ENCODE data around the gene NSD2.
"Not testable (repeated sequence)": the region's sequence is repeated elsewhere in the genome, so short reads cannot be mapped to it uniquely, and the experiment has no call there.

Gene NSD2

DNA sequence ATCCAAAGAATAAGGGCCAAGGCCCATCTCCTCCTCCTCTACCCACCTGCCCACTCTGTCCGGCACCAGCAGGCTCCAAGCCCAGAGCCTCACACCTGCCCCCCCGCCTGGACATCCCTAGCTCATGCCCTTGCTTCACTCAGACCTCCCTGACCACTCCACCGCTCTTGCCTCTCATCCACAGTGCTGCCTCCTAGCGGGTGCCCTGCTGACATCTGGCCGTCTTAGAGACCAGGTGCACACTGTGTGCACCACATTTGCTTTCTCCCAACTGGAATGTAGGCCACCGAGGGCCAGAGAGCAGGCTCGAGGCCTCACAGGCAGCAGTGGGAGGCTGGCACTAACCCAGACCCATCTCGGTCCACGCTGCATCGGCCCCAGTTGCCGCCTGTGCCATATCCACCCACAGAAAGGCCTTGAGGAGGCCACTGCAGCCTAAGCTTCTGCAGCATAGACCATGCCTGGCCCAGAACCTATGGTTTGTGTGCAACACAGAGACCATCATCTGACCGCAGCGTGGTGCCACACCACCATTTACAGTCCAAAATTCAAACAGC lies 28.8 kb upstream of the NSD2 start:
- no peak for DNase-seq (ENCODE audit: low spot score)

DNA sequence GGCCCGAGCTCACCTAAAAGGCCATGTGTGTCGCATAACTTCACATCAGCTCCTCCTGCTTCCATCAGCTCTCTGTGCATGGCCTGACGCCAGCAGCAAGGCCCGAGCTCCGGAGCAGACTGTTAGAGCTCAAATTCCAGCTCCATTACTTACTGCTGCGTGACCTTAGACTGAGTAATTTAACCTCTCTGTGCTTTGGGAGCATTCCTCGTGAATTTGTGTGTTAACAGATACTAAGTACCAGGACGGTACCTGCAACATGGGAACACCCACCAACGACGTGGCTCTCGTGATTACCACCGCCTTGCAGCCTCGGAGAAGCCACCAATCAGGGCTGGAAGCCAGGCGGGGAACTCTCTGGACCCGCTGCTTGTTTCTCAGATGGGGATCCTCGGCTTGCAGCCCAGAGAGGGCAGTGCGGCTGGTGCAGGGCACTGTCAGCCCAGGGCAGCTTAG lies 28.2 kb upstream of the NSD2 start:
- no peak for DNase-seq (ENCODE audit: low spot score)

DNA sequence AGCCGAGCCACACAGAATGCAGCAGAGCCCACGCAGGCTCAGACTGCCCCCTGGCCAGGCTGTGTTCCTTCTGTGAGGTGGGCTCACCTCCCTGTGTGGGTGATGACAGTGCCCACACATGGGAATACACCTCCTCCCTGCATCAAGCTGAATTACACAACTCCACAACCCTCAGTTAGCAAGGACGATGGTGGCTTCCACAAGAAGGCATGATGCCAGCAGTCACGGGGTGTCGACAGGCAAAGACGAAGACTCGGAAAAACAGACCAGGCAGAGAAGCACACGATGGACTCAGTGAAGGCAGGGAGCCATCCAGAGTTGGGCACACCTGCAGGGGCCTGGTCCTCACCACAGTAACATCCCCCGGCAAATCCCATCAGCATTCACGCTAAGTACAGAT lies 27.3 kb upstream of the NSD2 start:
- no peak for DNase-seq (ENCODE audit: low spot score)

DNA sequence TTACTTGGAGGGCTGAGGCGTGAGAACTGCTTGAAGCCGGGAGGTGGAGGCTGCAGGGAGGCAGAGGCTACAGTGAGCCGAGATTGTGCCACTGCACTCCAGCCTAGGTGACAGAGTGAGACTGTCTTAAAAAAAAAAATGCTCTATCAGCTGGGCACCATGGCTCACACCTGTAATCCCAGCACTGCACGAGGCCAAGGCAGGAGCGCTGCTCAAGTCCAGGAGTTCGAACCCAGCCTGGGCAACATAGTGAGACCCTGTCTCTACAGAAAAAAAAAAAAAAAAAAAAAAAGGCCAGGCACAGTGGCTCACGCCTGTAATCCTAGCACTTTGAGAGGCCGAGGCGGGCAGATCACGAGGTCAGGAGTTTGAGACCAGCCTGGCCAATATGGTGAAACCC lies 26.6 kb upstream of the NSD2 start:
- not testable (repeated sequence) for DNase-seq (ENCODE audit: low spot score)

DNA sequence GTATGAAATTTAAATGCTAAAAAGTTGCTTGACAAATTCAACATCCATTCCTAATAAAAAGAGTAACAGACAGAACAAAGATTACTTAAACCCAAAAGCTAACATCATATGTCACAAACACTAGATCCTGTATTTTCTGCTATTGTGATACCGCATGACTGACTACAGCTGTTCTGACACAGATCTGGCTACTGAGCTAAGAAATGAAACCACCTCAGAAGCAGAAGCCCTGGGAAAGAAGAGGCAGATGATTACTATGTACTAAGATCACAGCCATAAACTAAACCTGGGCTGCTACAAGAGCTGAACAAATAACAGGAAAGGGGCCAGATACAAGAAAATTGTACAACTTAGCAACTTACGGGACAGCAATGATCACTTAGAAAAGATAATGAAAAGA lies 24.6 kb upstream of the NSD2 start:
- no peak for DNase-seq (ENCODE audit: low spot score)

DNA sequence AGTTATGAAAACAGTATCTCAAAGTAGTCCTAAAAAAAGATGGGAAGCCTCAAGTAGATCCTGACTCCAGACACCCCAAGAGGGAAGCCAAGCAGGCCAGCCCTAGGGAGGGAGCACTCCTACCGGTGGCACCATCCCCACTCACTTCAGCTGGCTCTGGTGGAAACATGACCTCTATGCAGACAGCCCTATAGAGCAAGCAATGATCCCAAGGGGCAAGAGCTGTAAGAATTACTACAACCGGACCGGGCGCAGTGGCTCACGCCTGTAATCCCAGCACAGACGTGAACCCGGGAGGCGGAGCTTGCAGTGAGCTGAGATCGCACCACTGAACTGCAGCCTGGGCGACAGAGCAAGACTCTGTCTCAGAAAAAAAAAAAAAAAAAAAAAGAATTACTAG lies 20.9 kb upstream of the NSD2 start:
- DNase-seq (ENCODE audit: low spot score) = no peak

DNA sequence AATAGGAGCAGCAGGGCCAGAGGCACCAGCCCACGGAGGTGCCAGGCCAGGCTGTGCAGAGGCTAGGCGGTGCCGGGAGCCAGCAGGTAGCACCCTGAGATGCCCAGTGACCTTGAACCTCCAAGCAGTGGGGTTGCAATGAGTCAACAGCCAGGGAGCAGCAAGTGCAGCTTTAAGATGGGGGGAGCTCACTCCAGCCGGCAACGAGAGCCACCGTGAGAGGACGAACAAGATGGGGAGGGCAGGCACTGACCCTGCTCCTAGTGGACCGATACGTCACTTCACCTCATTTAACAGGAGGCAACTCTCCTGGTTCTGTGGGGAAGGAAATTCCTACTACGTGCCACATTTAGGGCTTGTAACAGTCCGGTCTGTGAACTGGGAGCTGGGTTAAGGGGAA lies 20.0 kb upstream of the NSD2 start:
- peak; percentile 47 for DNase-seq (ENCODE audit: low spot score)

DNA sequence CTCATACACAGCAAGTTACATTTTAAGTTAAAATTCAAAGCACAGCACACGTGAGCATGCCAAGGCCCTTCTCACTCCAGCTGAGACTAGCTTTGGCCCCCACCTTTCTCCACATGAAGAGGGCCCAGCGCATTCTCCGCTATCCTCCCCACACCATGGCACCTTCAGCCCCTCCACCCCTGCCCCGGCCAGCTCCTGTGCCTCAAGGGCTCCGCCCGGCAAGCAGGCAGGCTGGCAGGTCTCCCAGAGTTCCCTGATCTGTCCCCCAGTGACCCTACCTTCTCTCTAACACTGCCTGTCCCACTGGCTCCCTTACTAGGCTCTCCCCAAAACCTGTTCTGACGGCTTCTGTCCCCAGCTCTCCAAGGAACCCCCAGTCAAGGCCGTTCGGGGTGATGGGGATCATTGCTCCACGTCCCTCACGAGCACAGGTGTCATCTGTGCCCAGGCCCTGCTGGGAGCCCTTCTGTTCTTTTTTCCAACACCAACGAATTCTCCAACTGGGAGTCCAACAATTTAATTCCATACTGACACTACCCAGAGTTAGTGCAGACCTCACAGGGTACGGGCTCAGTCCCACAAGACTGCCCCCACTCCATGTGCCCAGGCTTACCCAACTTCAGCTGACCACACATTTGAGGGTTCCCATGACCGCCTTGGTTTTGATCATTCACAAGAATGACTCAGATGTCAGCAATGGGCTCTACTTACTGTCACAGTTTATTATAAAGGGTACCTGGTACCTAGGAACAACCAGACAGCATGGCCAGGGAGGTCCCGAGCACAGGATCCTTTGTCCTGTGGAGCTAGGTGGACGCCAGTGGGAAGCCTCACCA lies 19.4 kb upstream of the NSD2 start:
- DNase-seq (ENCODE audit: low spot score) = no peak

DNA sequence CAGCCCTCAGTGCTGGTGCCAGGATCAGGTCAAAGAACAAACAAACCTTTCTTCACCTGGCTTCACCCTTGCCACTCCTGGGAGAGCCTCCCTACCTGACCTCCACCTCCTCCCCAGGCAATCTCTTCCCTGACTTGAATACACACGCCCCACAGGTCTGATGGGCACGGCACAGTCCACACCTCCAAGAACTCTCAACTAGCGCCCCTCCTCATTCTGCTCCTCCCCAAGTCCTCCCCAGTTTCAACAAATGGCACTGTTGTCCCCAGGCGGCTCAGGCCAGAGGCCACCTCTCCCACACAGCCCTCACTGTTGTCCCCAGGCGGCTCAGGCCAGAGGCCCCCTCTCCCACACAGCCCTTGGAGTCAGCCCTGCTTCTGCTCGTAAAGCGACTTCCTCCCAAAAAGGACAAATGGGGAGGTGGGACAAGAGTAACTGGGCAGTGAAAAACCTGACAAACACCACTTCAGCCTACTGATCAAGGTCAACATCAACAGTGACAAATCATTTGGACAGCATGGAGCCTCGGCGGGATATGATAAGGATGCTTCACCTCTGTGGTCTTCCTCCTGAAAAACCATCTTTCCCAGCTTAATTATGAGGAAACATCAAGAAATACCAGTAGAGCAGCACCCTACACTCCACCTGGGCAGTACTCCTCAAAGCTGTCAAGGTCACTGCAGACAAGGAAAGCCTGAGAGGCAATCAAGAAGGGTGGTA lies 18.1 kb upstream of the NSD2 start:
- no peak for DNase-seq (ENCODE audit: low spot score)

DNA sequence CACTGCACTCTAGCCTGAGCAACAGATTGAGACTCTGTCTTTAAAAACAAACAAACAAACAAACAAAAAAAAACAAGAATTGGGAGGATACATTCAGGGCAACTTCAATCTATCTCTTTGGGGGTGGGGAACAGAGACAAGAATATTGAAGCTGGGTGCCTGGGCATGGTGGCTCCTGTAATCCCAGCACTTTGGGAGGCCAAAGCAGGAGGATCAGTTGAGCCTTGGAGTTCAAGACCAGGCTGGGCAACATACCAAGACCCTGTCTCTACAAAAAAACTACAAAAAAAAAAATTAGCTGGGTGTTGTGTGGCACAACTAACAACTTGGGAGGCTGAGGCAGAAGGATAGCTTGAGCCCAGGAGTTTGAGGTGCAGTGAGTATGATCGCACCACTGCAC lies 16.4 kb upstream of the NSD2 start:
- no peak for DNase-seq (ENCODE audit: low spot score)

DNA sequence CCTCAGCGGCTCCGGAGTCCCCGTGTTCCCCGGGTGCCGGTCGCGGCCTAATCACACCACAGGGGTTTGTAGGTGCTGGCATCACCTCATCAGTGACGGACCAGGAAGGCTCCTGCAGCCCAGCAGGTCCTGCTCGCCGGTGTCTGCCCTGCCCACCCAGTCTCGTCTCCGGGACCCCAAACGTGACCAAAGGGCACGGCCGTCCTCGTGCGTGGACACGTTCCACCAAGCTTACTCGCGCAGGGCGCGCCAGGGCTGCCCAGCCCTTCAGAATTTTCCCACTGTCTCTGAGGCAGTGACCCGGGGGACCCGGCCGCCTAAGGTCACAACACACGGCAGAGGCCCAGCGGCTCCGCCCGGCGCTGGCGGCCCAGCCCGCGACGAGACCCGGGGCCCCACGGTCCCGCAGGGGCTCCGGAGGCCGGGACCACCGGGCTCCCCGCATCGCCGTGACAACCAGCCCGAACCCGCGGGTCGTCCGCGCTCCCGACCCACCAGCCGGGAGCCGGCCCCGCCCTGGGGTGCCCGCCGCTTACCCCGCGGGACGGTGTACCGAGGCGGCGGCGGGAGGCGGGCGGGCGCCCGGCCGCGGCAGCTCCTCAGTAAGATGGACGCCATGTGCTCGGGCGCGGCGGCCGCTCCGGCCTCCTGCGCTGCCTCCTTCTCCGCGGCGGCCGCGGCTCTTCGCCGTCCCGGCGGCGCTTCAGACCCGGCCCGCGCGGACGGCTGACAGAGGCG lies 15.7 kb upstream of the NSD2 start:
- DNase-seq (ENCODE audit: low spot score) = peak; percentile 38

DNA sequence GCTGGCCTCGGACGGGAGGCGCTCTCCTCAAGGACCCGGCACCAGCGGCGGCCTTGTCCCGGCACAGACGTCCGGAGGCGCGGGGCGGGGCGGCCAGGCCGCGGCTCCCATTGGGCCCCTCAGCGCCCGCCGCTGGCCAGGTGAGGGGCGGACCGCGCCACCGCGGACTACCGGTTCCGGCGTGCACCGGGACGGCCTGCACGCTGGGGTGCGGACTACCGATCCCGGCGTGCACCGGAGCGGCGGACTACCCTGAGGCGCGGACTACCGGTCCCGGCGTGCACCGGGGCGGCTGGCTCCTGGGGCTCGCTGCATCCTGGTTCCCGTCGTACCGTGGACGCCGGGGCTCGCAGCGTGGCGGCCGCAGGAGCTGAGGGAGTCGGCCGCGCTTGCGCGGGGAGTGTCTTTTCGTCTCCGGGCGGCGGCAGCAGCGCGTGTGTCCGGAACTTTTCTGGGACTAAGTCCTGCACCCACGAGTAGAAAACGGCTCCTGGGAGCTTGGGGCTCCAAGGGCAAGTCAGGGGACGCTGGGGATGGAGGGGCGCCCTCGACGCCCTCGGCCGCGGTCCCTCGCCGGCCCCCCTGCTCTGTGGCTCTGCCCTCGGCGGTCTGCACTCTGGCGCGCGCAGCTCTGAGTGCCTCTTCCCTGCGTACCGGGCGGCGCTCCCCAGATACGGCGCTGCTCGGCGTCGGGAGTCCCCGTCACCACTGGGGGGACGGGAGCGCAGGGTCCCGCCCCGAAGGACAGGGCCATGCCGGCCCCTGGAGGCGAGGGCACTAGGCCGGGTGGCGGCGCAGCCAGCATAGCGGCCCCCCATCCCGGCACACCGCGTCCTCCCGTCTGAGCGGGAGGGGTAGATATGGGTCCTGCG lies 14.9 kb upstream of the NSD2 start, which contains the start of gene LETM1:
Gene LETM1 (minus strand): TSS at position 86 of the 872 bp plus-strand sequence. CDS start 206 bp downstream, outside the sequence.
- DNase-seq (ENCODE audit: low spot score) = peak; percentile 99

DNA sequence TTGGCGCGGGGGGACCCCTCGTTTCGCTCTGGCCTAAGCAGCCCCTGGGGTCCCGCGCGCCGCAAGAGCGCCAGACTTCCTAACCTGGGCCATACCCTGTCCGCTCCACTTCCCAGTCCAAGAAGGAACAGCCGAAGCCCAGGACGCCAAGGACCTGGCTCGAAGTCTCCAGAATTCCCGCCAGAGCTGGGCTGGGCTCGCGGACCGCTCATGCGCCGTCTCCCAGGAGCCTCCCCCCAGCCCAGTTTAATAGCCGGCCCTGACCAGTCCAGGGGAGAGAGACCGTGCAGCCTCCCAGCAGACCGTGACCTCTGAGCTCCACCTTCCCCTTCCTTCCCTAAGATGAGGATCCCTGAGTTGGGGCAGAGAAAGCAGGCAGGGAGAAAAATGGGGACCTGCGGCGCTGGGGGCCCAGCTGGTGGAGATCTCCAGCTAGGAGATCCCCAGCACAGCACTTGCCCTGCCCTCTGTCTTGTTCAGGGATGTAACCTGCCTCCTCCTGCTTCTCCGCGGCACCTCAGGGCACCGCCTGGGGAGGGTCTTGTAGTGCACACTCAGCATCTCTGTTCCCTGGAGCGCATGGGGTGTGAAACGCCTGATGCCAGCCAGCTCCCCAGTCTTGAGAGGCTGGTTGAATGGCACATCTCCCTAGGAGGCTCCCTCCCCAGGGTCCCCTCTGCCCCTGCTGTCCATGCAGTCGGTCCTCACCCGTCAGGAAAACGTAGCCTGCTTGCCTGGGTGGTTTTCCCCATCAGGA lies 14.1 kb upstream of the NSD2 start:
- DNase-seq (ENCODE audit: low spot score) = peak; percentile 31

DNA sequence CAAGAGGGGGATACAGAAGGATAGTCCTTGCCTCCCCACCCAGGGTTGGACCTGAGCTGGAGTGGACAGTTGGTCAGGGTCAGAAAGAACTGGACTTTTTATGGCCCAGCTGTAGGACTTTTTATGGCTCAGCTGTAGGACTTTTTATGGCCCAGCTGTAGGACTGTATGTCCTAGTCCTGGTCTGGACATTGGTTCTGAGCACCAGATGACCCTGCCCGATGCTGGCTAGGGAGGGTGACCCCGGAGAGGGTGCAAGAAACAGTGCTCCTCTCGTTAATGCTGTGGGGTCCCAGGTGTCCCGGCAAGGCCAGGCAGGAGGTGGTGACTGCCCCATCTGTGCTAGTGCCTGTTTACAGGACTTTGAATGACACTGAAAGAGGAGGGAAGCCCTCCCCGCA lies 13.3 kb upstream of the NSD2 start:
- DNase-seq (ENCODE audit: low spot score) = no peak

DNA sequence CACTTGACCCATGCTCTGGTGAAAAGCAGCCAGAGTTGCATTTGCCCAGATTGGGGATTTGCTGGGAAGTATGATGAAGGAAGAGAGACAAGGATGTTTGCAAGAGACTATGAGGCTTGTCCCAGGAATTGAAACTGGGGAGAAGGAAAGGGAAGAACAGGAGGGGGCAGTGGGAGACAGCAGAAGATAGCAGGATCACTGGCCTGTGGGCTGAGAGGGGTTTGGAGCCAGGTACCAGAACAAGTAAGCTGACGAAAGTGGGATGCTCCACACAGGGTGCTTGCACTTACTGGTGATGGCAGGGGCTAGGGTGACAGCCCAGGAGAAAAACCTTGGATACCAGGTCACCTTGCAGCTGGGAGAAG lies 11.8 kb upstream of the NSD2 start:
- DNase-seq (ENCODE audit: low spot score) = no peak

DNA sequence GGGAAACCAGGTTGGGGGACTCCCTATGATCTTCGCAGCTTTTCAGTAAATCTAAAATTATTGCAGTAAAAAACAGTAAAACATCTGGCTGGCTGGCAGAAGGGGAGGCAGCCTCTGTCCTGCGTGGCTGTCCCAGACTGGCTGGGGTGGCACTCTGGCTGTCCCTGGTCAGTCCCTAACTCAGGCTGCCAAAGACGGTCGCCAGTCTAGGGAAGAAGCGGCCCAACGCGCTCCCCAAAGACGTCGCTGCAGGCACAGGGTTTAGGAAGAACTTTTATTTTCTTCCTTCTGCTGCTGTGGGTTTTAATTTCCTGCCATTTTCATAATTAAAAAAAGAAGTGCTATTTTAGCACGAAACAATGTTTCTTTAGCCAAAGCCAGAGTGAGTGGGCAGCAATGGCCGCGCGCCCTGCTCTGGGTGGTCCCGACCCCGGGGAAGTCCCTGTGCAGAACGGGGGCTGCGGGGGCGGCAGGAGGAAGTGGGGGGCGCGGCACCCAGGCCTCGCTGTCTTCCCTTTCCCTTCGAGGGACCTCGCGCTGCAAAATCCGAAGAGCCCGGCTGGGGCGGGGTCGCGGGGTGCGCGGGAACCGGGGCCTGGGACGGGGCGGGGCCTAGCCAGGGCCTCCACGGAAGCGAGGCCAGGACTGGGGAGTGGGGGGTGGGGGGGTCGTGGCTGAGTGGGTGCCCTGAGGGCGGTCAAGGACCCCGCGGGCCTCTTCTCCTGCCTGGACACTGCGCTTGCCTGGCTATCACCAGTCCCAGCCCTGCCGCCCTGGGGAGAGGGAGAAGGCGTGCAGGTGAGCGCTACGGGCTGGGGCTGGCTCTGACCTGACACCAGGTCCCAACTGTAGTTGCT lies 8.9 kb upstream of the NSD2 start:
- DNase-seq (ENCODE audit: low spot score) = no peak

DNA sequence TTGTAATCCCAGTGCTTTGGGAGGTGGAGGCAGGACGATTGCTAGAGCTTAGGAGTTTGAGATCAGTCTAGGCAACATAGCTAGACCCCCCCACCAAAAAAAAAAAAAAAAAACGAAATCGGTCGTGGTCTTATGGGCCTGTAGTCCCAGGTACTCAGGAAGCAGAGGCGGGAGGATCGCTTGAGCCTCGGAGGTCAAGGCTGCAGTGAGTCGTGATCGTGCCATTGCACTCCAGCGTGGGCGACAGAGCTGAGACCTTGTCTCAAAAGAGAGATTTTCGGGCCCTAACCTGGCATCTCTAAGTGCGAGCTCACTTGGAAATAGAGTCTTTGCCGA lies 8.3 kb upstream of the NSD2 start:
- DNase-seq (ENCODE audit: low spot score) = no peak

DNA sequence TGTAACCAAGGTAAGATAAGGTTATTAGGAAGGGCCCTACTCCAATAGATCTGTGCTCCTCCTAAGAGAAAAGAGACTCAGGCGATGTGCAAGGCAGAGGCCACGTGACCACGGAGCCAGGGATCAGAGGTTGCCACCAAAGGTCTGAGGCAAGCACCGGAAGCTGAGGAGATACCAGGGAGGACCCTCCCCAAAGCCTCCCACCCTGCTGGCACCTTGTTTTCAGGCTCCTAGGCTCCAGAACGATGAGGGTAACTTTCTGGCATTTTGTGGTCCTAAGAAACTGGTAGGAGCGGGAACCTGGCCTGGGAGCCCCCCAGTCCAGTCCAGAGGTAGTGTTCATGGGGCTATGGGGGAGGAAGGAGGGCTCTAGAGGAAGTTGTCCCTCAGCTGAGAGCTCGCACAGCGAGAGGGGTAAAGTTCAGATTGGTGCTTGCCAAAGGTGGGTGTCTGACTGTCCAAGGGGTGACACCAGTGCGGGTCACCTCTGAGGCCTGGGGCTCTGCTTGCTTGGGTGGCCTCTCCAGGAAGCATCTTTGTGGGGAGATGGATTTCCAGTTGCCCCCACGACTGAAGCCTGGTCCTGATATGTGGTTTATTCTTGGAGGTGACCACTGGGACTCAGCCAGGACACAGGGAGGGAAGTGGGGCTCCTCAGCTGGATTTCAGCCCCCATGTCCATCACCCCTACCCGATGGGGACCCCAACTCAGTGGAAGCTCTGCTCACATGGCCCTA lies 7.7 kb upstream of the NSD2 start:
- no peak for DNase-seq (ENCODE audit: low spot score)

All from iPS-NIHi11 (cell line).